Heart right ventricle (tissue), 16 donors: ENCODE results near the gene TEX26. TPM values are rescaled to one million over a fixed set of nuclear protein-coding genes. Genes with fewer than 3 reads are reported as not detected.

Experiments
- ATAC-seq, 8 donors: fragments of 200-7000 bp; cut with Tn5 transposase; one replicate each; pipeline ENCODE4 v1.9.1; 2020; ENCODE audit warnings: mild to moderate bottlenecking in 8 of 8, moderate library complexity in 8 of 8, moderate number of reproducible peaks in 1 of 8
- DNase-seq, 2 donors: peaks; one replicate each; pipeline ENCODE4 v3.0.0-alpha.2; 2020
- H3K27ac ChIP-seq, 10 donors: fragments of 200-600 bp; sonication (generic) in 2 of 10; one replicate each; pipeline versions ENCODE4 v1.5.0 to v1.8.0; 2020 to 2022; ENCODE audit warnings: mild to moderate bottlenecking in 3 of 10
- H3K27me3 ChIP-seq, 7 donors: fragments of 200-600 bp; one replicate each; pipeline ENCODE4 v1.8.0; 2021 to 2022; ENCODE audit warnings: mild to moderate bottlenecking in 2 of 7
- H3K36me3 ChIP-seq, 9 donors: fragments of 200-600 bp; sonication (generic) in 1 of 9; one replicate each; pipeline versions ENCODE4 v1.5.0 to v1.8.0; 2020 to 2022; ENCODE audit warnings: mild to moderate bottlenecking in 2 of 9
- H3K4me1 ChIP-seq, 9 donors: fragments of 200-600 bp; sonication (generic) in 1 of 9; one replicate each; pipeline versions ENCODE4 v1.5.0 to v1.8.0; 2020 to 2022; ENCODE audit warnings: mild to moderate bottlenecking in 4 of 9
- H3K4me3 ChIP-seq, 10 donors: fragments of 200-600 bp; sonication (generic) in 2 of 10; one replicate each; pipeline versions ENCODE4 v1.5.0 to v1.8.0; 2020 to 2022; ENCODE audit warnings: mild to moderate bottlenecking in 7 of 10, moderate library complexity in 2 of 10
- H3K9me3 ChIP-seq, 11 donors: fragments of 200-600 bp in 10 of 11; sonication (generic) in 2 of 11; one replicate each; pipeline versions ENCODE4 v1.5.0 to v1.8.0; 2013 to 2022; ENCODE audit warnings: mild to moderate bottlenecking in 2 of 11, control low read depth in 1 of 11, moderate library complexity in 1 of 11
- CTCF ChIP-seq, 9 donors: fragments of 200-600 bp; sonication (generic) in 2 of 9; IDR thresholded peaks; one replicate each; pipeline versions ENCODE4 v1.5.0 to v1.8.0; 2021 to 2022; ENCODE audit warnings: antibody characterized with exemption in 9 of 9, mild to moderate bottlenecking in 5 of 9, moderate library complexity in 1 of 9
- WGBS, 2 donors: extraction: QIAGEN DNeasy Blood & Tissue Kit; methylation state at CpG; one replicate each; pipeline ENCODE4 v1.1.7; 2013; ENCODE audit warnings: inconsistent platforms in 1 of 2; 5-methylcytosine and 5-hydroxymethylcytosine counted together
- intact Hi-C, 10 donors: fragments of 100-400 bp; cut with DNase I; formaldehyde crosslinking; loops; one replicate each; pipeline versions ENCODE4 v1.11.1 to v1.14.2; 2022
- polyA plus RNA-seq, 2 donors: library from polyadenylated mRNA; stranded (reverse); fragments of 200-250 nt; gene quantifications; one replicate each; pipeline ENCODE4 v1.2.3, GENCODE V29; 2013
- total RNA-seq, 10 donors: library from RNA; stranded (reverse); fragmentation: NEBNext Ultra II Directional in 3 of 10; extraction: Animal tissue kit (Norgen Biotek cat#: 25700) in 3 of 10; gene quantifications; one replicate each; pipeline versions ENCODE4 v1.2.1 to v1.2.4, GENCODE V29; 2021 to 2023
- donor health status: Arrhythmogenic right ventricular cardiomyopathy.
- donor health status: ischemic (EF 13 %, LVEDD 7.1; RV severe dilation, severe dysfunction).
- donor health status: healthy with polysubstance abuse.
- donor health status: DM: no; HTN: yes; CAD: no.
- donor health status: DM: no; HTN: no; CAD: no.
- donor health status: ischemic (EF 25% LVEDD 6.9; RV normal size, moderate dysfunction).
- donor health status: ischemic (EF 25% LVEDD 5.7; RV mildly dilated, moderate dysfunction).
- donor health status: healthy.
- donor health status: DM: yes; HTN: yes; CAD: no.
- donor health status: Ischemic cardiomyopathy.
- donor health status: ischemic (EF 35%, LVEDD 5.7; RV mildly dilated, moderate dysfunction).
- donor health status: nonischemic (EF 11% LVEDD 7.7; RV severe dilation, severe dysfunction).
- donor health status: DM: yes; HTN: yes; CAD: no.
- donor health status: PGD.
- donor health status: ischemic (EF 29% LVEDD 5.4; RV normal size, mild dysfunction).
- donor health status: nonischemic (EF 23%, LVEDD 6.1; RV moderate dilation, normal function).

TEX26 gene
- total and polyA plus RNA-seq, 12 donors: not detected

GRCh38 chr13:31008400-31009115 is 76.1 kb downstream of the TEX26 start:
- TF ChIP-seq CTCF (IDR thresholded peaks at IDR 0.05): no peak
- Histone ChIP-seq H3K27ac (no peak overlapping the region), H3K4me1 (no peaks in the 10 kb centered on the region), H3K9me3 (no peaks in the 10 kb centered on the region), H3K4me3 (no peak overlapping the region), H3K36me3 (no peaks in the 10 kb centered on the region), H3K27me3 (peaks cover 0 to 29% (median 9%) of the 10 kb centered on the region in 7 donors)
- intact Hi-C loops: no loop called here
- 87 to 88% methylated on average over 7 of the region's 7 CpGs for WGBS, 2 donors
- DNase-seq: no peak
- ATAC-seq: no peak

- no peaks in the 10 kb centered on the region for H3K4me1 ChIP-seq
- DNase-seq (no peak), ATAC-seq (no peak)
- no peak overlapping the region for H3K27ac ChIP-seq
- no peaks in the 10 kb centered on the region for H3K9me3 ChIP-seq
- H3K27me3 ChIP-seq: peaks cover 0 to 29% (median 8%) of the 10 kb centered on the region in 7 donors
- intact Hi-C loops: no loop called here
- H3K4me3 ChIP-seq: no peak overlapping the region
- no peaks in the 10 kb centered on the region for H3K36me3 ChIP-seq
- TF ChIP-seq CTCF (IDR thresholded peaks at IDR 0.05): no peak
- 45 to 59% methylated on average over 5 of the region's 5 CpGs for WGBS, 2 donors
These were observed 76.7 kb downstream of the TEX26 start for GRCh38 chr13:31009166-31009565.

GRCh38 chr13:31010296-31010695 is 77.8 kb downstream of the TEX26 start:
- Histone ChIP-seq H3K4me1 (no peaks in the 10 kb centered on the region), H3K4me3 (no peak overlapping the region), H3K27ac (no peak overlapping the region), H3K36me3 (no peaks in the 10 kb centered on the region), H3K27me3 (peaks cover 0 to 27% (median 6%) of the 10 kb centered on the region in 7 donors), H3K9me3 (no peaks in the 10 kb centered on the region)
- DNase-seq (no peak), ATAC-seq (no peak)
- intact Hi-C loops: no loop called here
- WGBS, 2 donors: 88 to 90% methylated on average over 2 of the region's 2 CpGs
- TF ChIP-seq CTCF (IDR thresholded peaks at IDR 0.05): no peak

- H3K4me1 ChIP-seq: no peaks in the 10 kb centered on the region
- ATAC-seq: no peak
- no peak overlapping the region for H3K4me3 ChIP-seq
- intact Hi-C loops: no loop called here
- WGBS, 2 donors: 62 to 63% methylated on average over 5 of the region's 5 CpGs
- no peaks in the 10 kb centered on the region for H3K36me3 ChIP-seq
- DNase-seq: no peak
- H3K9me3 ChIP-seq: no peaks in the 10 kb centered on the region
- no peak for TF ChIP-seq CTCF (IDR thresholded peaks at IDR 0.05)
- no peak overlapping the region for H3K27ac ChIP-seq
- peaks cover 0 to 27% (median 6%) of the 10 kb centered on the region in 7 donors for H3K27me3 ChIP-seq
These were observed 78.9 kb downstream of the TEX26 start for GRCh38 chr13:31011193-31011860.
